ENCODE measurements around the gene SLC2A8. TPM values are rescaled to one million over a fixed set of nuclear protein-coding genes. Genes with fewer than 3 reads are reported as not detected.

Gene SLC2A8
- total RNA-seq, 1 experiment from 2014 or later = 37.4 TPM

DNA sequence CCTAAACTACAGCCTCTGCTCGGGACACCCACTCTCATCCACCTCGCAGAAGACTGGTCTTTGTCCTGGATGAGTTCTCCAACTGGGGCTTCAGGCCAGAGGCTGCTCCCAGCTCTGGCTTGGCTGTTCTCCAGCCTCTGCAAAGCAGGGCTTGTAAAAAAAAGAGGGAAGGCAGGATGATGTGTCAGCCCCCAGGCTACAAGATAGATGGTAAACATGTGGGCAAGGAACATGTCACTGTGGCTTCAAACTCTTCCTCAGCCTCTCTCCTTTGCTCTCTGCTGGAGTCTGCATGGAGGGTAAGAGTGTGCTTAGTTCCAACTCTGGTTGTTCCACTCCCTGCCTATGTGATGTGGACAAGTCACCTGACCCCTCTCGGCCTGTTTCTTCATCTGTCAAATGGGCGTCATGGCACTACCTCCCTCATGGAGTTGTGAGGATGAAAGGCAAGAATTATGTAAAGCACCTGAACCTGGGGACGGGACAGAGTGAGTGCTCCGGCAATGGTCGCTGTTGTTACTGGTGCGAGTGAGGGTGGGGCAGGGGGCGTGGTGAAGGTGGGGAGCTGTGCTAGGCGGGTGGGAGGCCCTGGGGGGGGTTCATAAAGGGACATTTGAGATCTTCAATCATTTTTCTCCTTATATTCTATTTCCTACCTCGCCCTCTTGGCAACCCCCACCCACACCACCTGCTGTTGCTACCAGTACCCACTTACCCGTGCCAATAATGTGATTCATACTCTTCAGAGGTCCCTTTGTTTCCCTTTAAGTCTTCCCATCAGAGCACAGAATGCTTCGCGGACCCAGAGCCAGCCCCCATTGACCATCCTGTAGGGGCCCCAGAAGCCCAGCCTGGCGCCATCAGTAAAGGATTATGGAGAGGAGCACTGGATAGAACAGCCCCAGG lies 20.4 kb downstream of the SLC2A8 start (continued):
- TF ChIP-seq ESRRA (CRISPR knock-in tag; IDR thresholded peaks at IDR 0.05; ENCODE audit: borderline replicate concordance) (no peak), ZNF396 (CRISPR knock-in tag; IDR thresholded peaks at IDR 0.05; ENCODE audit: borderline replicate concordance) (no peak), HMGA2 (CRISPR knock-in tag; IDR thresholded peaks at IDR 0.05) (no peak)
- TF ChIP-seq, protein P1, sequence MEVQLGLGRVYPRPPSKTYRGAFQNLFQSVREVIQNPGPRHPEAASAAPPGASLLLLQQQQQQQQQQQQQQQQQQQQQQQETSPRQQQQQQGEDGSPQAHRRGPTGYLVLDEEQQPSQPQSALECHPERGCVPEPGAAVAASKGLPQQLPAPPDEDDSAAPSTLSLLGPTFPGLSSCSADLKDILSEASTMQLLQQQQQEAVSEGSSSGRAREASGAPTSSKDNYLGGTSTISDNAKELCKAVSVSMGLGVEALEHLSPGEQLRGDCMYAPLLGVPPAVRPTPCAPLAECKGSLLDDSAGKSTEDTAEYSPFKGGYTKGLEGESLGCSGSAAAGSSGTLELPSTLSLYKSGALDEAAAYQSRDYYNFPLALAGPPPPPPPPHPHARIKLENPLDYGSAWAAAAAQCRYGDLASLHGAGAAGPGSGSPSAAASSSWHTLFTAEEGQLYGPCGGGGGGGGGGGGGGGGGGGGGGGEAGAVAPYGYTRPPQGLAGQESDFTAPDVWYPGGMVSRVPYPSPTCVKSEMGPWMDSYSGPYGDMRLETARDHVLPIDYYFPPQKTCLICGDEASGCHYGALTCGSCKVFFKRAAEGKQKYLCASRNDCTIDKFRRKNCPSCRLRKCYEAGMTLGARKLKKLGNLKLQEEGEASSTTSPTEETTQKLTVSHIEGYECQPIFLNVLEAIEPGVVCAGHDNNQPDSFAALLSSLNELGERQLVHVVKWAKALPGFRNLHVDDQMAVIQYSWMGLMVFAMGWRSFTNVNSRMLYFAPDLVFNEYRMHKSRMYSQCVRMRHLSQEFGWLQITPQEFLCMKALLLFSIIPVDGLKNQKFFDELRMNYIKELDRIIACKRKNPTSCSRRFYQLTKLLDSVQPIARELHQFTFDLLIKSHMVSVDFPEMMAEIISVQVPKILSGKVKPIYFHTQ (CRISPR knock-in tag; IDR thresholded peaks at IDR 0.05) = no peak
- TF ChIP-seq, protein P2, sequence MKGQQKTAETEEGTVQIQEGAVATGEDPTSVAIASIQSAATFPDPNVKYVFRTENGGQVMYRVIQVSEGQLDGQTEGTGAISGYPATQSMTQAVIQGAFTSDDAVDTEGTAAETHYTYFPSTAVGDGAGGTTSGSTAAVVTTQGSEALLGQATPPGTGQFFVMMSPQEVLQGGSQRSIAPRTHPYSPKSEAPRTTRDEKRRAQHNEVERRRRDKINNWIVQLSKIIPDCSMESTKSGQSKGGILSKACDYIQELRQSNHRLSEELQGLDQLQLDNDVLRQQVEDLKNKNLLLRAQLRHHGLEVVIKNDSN (CRISPR knock-in tag; IDR thresholded peaks at IDR 0.05) = no peak

- POLR2A ChIA-PET = interaction anchor here (0.7 to 1.3 kb wide), 2 partner anchors 21 to 194 kb away, joined by 3 to 5 read pairs; partner anchors contain the start of gene SLC2A8
- Mint-ChIP-seq H3K27ac (0 out of 2 replicates have a peak overlapping the region, but pooled peaks have one; percentile 14), H3K27me3 (ENCODE audit: low read depth) (peaks cover 3% of the 10 kb centered on the region; the same call in 1 of the 2 replicates), H3K4me3 (no peak overlapping the region), H3K36me3 (no peaks in the 10 kb centered on the region), H3K4me1 (peaks cover 27% of the 10 kb centered on the region), H3K9me3 (no peaks in the 10 kb centered on the region)
- DNase-seq (ENCODE audit: low spot score) (peak; percentile 82), ATAC-seq (peak; percentile 95)
- CTCF ChIA-PET = interaction anchor here (0.7 to 3.3 kb wide), 25 partner anchors 10 to 452 kb away, joined by 3 to 37 read pairs (median 5); partner anchors contain the start of genes SLC2A8 and TOR2A
- TF ChIP-seq, protein P3, sequence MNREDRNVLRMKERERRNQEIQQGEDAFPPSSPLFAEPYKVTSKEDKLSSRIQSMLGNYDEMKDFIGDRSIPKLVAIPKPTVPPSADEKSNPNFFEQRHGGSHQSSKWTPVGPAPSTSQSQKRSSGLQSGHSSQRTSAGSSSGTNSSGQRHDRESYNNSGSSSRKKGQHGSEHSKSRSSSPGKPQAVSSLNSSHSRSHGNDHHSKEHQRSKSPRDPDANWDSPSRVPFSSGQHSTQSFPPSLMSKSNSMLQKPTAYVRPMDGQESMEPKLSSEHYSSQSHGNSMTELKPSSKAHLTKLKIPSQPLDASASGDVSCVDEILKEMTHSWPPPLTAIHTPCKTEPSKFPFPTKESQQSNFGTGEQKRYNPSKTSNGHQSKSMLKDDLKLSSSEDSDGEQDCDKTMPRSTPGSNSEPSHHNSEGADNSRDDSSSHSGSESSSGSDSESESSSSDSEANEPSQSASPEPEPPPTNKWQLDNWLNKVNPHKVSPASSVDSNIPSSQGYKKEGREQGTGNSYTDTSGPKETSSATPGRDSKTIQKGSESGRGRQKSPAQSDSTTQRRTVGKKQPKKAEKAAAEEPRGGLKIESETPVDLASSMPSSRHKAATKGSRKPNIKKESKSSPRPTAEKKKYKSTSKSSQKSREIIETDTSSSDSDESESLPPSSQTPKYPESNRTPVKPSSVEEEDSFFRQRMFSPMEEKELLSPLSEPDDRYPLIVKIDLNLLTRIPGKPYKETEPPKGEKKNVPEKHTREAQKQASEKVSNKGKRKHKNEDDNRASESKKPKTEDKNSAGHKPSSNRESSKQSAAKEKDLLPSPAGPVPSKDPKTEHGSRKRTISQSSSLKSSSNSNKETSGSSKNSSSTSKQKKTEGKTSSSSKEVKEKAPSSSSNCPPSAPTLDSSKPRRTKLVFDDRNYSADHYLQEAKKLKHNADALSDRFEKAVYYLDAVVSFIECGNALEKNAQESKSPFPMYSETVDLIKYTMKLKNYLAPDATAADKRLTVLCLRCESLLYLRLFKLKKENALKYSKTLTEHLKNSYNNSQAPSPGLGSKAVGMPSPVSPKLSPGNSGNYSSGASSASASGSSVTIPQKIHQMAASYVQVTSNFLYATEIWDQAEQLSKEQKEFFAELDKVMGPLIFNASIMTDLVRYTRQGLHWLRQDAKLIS (CRISPR knock-in tag; IDR thresholded peaks at IDR 0.05; ENCODE audit: borderline replicate concordance) = no peak
- TF ChIP-seq, protein P4, sequence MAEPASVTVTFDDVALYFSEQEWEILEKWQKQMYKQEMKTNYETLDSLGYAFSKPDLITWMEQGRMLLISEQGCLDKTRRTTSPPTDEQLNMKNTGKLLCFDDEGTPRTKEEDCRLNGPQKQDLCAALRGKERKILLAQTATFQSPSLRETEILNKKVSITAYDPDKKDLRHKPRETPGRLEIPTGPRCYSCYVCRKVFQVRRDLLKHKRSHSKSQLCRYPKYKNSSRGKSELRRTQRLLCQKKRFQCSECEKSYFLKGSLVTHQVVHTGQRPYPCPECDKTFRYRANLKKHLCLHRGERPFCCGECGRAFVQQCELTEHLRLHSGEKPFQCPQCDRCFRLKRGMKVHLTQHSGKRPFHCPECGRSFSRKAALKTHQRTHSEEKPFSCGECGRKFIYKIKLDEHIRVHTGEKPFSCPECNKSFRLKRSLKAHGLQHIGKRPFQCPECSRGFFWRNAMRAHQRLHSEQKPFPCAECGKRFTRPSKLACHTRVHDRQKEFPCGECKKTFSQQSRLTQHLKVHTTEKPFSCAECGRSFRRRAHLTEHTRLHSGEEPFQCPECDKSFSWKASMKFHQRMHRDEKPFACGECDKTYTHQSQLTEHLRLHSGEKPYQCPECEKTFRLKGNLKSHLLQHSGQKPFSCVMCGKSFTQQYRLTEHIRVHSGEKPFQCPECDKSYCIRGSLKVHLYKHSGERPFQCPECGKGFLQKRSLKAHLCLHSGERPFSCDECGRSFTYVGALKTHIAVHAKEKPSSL (CRISPR knock-in tag; conservative IDR thresholded peaks at IDR 0.05) = no peak
- peak; percentile 21; the same call in 1 of the 2 replicates for TF ChIP-seq ZNF121 (CRISPR knock-in tag; IDR thresholded peaks at IDR 0.05)
- TF ChIP-seq CTCF (IDR thresholded peaks at IDR 0.05) = no peak
- no peak for TF ChIP-seq ZNF423 (CRISPR knock-in tag; IDR thresholded peaks at IDR 0.05)
- TF ChIP-seq NR3C1 (CRISPR knock-in tag; conservative IDR thresholded peaks at IDR 0.05; ENCODE audit: low read depth) = no peak
- TF ChIP-seq FOXJ3 (CRISPR knock-in tag; IDR thresholded peaks at IDR 0.05; ENCODE audit: borderline replicate concordance) = no peak
- no peak for TF ChIP-seq ESRRA (CRISPR knock-in tag; IDR thresholded peaks at IDR 0.05; ENCODE audit: borderline replicate concordance)
- 0 out of 2 replicates have a peak, but pooled peaks have one; percentile 26 for TF ChIP-seq MAX (CRISPR knock-in tag; IDR thresholded peaks at IDR 0.05)
- TF ChIP-seq, protein P5, sequence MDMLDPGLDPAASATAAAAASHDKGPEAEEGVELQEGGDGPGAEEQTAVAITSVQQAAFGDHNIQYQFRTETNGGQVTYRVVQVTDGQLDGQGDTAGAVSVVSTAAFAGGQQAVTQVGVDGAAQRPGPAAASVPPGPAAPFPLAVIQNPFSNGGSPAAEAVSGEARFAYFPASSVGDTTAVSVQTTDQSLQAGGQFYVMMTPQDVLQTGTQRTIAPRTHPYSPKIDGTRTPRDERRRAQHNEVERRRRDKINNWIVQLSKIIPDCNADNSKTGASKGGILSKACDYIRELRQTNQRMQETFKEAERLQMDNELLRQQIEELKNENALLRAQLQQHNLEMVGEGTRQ (CRISPR knock-in tag; IDR thresholded peaks at IDR 0.05) = no peak
- no peak for TF ChIP-seq ATF1 (CRISPR knock-in tag; IDR thresholded peaks at IDR 0.05)
- TF ChIP-seq ATF2 (CRISPR knock-in tag; IDR thresholded peaks at IDR 0.05; ENCODE audit: borderline replicate concordance, low read depth) = no peak
Observed at GRCh38 chr9:127418037-127418471, 21.1 kb downstream of the SLC2A8 start.

Measured in WTC11 (cell line).